GM12892 (cell line): ENCODE data around the gene KLF6. TPM values are rescaled to one million over a fixed set of nuclear protein-coding genes. Genes with fewer than 3 reads are reported as not detected.

Experiments used
- DNase-seq: peaks from one replicate; pipeline ENCODE4 v3.0.0; 2011; ENCODE audit not compliant: insufficient read length
- FAIRE-seq: peaks from 2 replicates; lab custom pipeline; 2011; peaks lifted over from hg19 to GRCh38; lab: Jason Lieb, UNC
- POLR2A ChIP-seq: IDR thresholded peaks from 2 replicates; pipeline ENCODE4 v1.6.1; 2011; ENCODE audit warnings: low read depth, low read length, control low read depth
- POLR2AphosphoS5 ChIP-seq: IDR thresholded peaks from 2 replicates; pipeline ENCODE4 v1.6.1; 2011; ENCODE audit warnings: low read depth, low read length, control low read depth
- TAF1 ChIP-seq: IDR thresholded peaks from 2 replicates; pipeline ENCODE4 v1.6.1; 2011; ENCODE audit warnings: low read depth, mild to moderate bottlenecking, control low read depth, low read length, borderline replicate concordance
- polyA plus RNA-seq: library from polyadenylated mRNA; unstranded; fragments of >200 nt; gene quantifications from one replicate; pipeline ENCODE4 v1.2.1, GENCODE V29; 2012; ENCODE audit warnings: missing spikeins, inconsistent platforms; ENCODE audit not compliant: missing spikeins

The KLF6 gene
- polyA plus RNA-seq, result 43.8 TPM

DNA sequence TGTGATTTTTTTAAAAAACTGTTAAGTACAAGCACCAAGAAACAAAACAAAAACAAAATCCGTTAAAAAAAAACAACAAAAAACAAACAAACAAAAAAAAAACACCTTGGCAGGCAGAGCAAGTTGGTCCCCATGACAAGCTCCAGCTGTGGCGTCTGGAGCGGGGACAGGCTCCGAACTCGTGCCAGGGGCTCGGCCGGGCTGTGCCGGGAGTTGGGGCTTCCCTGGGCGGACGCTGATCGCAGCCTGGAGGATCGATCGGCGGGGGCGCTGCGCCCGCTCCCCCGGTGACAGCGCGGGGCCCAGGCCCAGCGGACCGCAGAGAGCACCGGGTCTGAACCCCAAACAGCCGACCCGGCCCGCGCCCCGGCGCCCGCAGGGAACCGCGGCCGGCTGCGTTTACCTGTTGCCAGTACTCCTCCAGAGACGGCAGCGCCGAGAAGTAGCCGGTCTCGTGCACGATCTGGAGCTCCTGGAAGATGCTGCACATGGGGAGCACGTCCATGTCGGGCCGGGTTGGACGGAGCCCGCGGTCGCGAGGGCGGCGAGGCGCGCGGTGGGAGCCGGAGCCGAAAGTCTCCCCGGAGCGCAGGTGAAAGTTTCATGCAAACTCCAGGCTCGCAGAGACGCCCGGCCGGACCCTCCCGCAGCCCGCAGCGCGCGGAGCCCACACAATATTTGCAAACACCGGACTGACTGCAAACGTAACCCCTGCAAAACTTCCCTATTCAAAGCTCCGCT is at the start of gene KLF6:
KLF6 (minus strand) TSS at position 700 of the 741 bp plus-strand sequence; CDS start at position 505, 195 bp downstream.
- FAIRE-seq (no peak), DNase-seq (no peak)
- TF ChIP-seq TAF1, result peak; percentile 88
- peak; percentile 82 for TF ChIP-seq POLR2A
- peak; percentile 92 for TF ChIP-seq POLR2AphosphoS5

DNA sequence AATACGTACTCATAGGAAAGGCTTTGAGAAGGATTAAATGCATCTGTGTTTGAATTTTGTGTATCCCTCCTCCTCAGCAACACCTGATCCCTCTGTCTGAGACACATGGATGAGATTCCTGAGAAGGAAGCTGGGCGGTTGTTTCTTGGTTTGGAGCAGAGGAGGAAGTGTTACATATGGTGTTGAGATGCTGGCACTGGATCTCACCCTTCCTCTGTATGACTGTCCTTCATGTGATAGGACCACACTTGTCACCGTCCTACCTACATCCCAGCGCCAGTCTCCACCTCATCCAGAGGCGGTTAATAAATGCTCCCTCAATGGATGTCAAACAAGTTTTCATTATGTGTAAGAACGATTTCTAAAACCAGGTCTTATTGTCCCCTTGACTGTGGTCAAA is 49.4 kb upstream of the KLF6 start:
- FAIRE-seq (no peak), DNase-seq (no peak)
- TF ChIP-seq POLR2AphosphoS5, result no peak
- no peak for TF ChIP-seq TAF1
- no peak for TF ChIP-seq POLR2A

DNA sequence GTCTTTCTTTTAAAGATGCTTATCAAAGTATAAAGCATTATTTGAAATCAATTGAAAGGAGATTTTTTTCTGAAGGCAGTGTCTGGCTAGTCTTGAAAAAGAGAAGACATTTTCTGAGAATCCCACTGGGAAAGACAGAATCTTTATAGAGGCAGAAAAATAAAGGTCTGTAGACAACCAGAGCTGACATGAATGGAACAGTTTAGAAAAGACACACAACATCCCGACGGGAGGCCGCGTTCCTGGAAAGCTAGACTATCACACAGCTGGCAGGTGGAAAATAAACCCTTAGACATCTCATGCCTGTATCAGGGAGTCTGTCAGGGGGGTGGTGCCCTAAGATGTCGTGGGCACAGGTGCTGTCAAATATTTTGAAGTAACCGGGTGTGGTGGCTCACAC is 48.0 kb upstream of the KLF6 start:
- no peak for DNase-seq
- FAIRE-seq, result no peak
- no peak for TF ChIP-seq POLR2A
- TF ChIP-seq TAF1, result no peak
- no peak for TF ChIP-seq POLR2AphosphoS5

DNA sequence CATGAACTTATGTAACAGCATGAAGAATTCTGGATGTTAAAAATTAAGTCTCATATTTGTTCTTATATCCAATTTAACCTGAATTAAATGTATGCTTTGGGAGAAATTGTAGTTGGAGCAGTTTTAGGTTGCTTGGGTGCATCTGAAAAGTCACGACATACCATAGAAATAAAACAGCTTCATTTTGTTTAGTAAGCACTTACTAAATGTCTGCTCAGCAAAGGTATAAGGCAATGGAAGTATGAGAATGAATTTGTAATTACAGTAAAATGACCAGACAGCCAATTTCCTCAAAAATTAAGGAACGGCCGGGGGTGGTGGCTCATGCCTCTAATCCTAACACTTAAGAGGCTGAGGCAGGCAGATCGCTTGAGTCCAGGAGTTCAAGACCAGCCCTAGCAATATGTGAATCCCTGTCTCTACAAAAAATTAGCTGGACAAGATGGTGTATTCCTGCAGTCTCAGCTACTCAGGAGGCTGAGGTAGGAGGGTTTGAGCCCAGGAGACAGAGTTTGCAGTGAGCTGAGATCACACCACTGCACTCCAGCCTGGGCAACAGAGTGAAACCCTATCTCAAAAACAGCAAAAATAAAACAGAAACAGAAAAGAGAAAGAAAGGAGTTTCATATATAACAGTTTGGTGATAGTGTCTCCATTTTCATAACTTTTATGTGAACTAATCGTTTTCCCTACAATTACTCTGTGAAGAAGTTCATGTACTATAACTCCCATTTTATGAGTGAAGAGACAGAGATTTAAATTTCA is 47.2 kb upstream of the KLF6 start:
- DNase-seq, result no peak
- FAIRE-seq, result no peak
- TF ChIP-seq POLR2A (no peak), POLR2AphosphoS5 (no peak), TAF1 (no peak)

DNA sequence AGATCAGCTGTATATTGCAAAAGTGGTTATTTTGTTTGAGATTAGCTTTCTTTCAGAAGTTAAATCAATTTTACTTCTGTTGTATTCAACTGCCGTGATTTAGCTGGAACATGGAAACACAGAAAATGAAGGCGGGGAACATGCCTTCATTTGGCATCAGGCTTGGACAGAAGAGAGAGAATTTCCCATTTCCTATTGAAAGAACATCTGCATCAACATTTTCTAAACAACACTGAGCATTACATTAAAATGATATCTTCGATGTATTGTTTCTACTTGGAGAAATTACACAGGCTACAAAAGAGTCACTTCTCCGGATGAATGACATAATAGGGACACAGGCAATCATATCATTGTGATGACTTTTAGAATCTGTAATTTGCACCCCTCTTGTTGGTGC is 46.6 kb upstream of the KLF6 start:
- DNase-seq, result no peak
- FAIRE-seq, result no peak
- no peak for TF ChIP-seq POLR2AphosphoS5
- TF ChIP-seq POLR2A, result no peak
- TF ChIP-seq TAF1, result no peak

DNA sequence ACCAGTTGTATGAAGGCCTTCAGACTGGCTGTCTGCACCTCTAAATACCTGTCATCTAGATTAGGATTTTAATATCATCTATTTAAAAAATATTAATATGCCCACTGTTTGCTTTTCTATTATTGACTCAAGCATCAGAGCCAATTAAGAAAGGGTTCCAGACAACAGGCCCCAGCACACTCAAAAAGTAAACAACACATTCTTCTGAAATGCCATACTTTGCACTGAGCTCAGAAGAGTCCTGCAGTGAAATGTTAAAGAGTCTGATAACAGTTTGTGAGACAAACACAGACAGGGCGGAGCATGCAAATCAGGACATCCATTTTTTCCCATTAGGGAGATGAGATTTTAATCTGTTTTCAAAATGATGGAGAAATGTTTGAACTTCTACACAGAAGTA is 45.9 kb upstream of the KLF6 start:
- DNase-seq (no peak), FAIRE-seq (no peak)
- TF ChIP-seq POLR2A (no peak), POLR2AphosphoS5 (no peak), TAF1 (no peak)

DNA sequence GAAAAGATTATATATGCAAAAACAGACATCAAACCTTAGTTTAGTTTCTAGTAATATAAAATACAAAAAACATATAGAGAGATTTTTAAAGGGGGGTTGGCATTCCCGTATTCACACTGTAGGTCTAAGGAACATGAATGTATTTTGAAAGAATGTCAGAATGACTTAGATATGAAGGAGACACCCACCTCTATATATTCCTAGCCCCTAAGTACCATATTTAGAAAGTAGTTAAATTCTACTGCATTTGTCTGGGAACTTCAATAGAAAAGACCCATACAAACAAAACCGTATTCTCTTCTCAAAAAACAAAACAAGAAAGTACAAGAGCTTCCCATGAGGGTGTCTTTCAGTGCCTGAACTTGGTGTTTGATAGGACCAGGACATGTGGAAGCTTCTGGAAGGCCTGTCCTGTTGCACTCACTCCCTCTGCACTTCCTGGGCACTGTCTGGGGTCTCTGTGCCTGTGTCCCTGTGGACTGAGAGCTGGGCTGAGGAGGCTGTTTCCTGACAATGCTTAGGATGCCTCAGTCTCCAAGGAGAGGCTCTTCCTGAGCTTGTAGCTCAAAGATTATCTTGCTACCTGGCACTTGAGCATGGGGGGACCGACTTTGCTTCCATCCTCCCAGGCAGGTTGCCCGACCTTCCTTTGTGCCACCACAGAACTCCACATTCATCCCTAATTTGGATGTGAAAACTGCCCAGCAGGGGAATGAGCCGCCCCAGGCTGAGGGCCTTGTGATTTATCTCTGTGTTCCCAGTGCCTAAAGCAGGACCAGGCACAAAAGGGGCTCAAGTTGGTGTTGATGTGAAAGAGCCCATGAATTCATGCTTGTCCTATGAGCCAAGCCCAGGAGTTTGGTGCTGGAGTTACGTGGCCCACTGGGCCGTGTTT is 44.4 kb upstream of the KLF6 start:
- no peak for FAIRE-seq

DNA sequence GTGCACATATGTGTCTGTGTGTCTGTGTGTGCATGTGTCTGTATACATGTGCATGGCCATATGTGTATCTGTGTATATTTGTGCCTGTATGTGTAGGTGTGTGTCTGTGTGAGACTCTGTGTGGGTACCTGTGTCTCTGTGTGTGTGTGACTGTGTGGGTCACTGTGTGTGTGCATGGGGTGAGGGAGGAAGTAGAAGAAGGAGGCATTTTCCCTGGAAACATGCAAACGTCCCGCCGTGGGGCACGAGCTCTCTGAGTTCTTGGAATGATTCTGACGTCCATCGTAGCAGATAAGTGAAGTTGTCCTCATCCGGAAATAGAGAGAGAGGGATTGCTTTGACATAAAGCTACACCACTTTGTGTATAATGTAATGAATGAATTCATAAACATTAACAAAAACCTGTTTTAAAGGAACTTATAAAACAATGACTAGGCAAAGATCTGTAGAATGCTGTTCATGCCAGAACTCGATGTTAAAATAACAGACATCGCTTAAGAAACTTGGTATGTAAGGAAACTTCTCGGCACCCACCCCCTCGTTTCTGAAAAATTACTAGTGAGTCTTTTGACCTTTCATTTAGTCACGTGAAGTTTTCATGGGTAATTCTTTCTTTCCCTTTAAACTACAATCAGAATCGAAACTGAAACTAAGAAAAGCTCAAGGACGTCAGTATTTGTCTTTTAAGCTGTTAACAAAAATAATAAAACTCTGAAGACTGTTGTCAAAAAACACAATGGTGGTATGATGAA is 43.6 kb upstream of the KLF6 start:
- no peak for FAIRE-seq
- DNase-seq, result peak; percentile 31
- TF ChIP-seq POLR2AphosphoS5 (no peak), TAF1 (no peak), POLR2A (no peak)

More for the DNA sequence above, 44.4 kb upstream of the KLF6 start:
- no peak for DNase-seq
- TF ChIP-seq TAF1 (no peak), POLR2A (no peak), POLR2AphosphoS5 (no peak)

DNA sequence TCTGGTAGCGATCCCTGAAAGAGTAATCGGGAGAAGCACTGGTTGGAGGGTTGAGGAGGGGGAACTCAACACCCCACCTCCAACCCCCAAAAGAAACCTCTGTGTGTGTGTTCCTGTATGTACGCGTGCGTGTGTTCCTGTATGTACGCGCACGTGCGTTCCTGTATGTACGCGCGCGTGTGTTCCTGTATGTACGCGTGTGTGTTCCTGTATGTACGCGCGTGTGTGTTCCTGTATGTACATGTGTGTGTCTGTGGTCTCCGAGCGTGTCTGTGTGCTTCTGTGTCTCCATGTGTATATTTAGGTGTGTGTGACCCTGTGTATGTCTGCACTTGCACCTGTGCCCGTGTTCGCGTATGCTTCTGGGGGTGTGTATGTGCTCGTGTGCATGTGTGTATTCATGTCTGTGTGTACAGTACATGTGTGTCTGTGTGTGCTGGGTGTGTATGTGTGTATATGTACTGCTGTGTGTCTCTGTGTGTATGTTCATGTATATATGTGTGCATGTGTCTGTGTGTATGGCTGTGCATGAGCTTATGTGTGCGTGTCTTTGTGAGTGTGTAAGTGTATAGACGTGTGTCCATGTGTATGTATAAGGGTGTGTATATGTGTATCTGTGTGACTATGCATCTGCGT is 42.9 kb upstream of the KLF6 start:
- TF ChIP-seq POLR2AphosphoS5 (no peak), POLR2A (no peak), TAF1 (no peak)
- DNase-seq, result no peak
- peak; percentile 74 for FAIRE-seq

DNA sequence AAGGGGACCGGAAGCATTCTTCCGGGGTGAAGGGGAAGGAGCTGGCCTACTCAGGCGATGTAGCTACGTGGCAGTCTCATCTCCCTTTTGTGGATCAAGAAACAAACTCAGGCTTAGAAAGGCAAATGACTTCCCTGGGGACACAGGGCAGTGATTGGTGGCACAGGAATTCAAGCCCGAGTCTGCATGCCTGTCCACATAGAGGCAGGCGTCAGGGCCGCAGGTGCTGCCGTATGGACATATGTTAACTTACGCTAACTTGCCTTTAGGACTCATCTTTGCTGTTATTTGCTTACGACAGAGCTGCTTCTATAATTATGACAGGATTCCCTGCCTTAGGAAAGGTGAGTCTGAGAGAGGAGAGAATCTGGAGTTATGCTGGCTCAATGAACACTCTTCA is 42.3 kb upstream of the KLF6 start:
- DNase-seq, result no peak
- FAIRE-seq, result no peak
- TF ChIP-seq POLR2A (no peak), TAF1 (no peak), POLR2AphosphoS5 (no peak)
